ENCODE measurements around the gene MYL12A.
A peak's percentile ranks its signal among the peaks of the same experiment; 100 is the strongest.
"Not testable (repeated sequence)": the region's sequence is repeated elsewhere in the genome, so short reads cannot be mapped to it uniquely, and the experiment has no call there.

The MYL12A gene

GRCh38 chr18:3255611-3256165 is 8.1 kb downstream of the MYL12A start:
- no peak for DNase-seq (ENCODE audit: low read depth in 2 of 2)

DNA sequence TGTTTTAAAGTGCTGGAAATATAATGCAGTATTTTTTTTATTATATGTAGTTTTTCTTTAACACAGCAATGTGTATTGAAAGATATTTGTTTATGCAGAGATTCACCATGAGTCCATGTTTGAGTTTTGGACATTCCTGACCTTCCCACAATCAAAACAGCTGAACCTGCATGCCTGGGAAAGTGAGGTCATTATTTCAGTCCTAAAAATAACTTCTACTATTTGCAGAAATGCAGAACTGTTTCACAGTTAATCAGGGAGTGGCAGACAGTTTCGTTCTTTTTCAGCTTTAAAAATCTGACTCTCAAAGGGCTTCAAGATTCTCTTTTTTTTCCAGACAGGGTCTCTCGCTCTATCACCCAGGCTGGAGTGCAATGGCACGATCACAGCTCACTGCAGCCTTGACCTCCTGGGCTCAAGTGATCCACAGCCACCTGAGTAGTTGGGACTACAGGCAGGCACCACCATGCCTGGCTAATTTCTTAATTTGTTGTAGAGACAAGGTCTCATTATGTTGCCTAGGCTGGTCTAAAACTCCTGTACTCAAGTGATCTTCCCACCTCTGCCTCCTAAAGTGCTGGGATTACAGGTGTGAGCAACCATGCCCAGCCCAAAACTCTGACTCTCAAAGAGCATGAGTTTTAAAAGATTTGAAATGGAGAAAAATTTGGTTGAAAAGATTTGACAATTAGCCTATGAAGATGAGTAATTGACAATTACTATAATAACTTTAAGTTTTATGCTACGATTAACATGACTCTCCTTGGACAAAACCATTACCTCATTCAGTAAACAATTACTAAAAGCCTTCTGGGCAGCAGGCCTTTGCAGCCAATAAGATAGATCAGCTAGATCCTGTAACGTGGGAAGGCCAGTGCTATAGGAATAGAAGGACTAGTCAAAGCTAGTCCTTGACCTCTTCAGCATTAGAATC is 9.4 kb downstream of the MYL12A start:
- no peak for DNase-seq (ENCODE audit: low read depth in 2 of 2)

- DNase-seq (ENCODE audit: low read depth in 2 of 2): no peak
Measured at GRCh38 chr18:3257627-3258120, 10.1 kb downstream of the MYL12A start.

- no peak for DNase-seq (ENCODE audit: low read depth in 2 of 2)
Measured at GRCh38 chr18:3260995-3261372, 13.4 kb downstream of the MYL12A start.

GRCh38 chr18:3261373-3262233 is 14.0 kb downstream of the MYL12A start, which contains the start of gene MYL12B:
Gene MYL12B (plus strand): TSS chr18:3262133. CDS start chr18:3272899, 10,766 bp downstream.
- peak in 1 of 2 experiments; percentile 51 for DNase-seq (ENCODE audit: low read depth in 2 of 2)

DNA sequence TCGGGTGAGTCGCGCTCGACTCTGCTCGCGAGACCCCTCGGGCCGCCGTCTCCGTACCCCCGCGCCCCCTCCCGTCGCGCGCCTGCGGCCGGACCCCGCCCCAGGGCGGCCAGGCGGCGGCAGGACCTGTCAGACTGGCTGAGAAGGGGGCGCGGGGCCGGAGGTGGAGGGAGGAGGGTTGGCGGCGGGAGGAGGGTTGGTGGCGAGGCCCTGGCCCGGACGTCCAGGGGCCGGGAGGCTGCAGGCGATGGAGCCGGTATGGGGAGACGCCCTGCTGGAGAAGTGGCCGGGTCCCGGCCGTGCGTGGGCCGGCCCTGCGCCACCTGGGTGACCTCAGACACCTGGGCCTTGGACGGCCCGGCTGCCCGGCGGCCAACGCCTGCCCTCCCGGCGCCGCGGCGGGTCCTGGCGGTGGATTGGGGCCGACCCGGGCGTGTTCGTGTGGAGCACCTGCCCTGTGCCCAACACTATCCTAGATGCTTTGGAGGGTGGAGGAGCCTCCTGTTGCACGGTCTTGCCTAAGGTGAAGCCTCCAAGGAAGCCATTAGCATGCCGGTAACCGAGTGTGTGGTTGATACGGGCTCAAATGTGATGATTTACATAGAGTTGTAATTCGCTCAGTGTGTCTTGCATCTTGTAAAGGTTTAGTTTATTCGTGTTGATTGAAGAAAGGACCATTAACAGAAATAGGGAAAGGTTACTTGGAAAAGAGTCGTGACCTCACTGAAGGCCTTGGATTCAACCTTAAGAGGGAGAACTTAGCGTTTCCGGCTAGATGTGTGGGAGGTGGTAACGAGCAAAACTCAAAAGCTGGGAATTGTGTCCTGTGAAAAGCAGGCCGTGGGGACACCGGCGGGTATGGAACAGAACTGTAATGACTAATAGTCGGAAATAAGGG is 14.9 kb downstream of the MYL12A start:
- no peak for DNase-seq (ENCODE audit: low read depth in 2 of 2)

DNA sequence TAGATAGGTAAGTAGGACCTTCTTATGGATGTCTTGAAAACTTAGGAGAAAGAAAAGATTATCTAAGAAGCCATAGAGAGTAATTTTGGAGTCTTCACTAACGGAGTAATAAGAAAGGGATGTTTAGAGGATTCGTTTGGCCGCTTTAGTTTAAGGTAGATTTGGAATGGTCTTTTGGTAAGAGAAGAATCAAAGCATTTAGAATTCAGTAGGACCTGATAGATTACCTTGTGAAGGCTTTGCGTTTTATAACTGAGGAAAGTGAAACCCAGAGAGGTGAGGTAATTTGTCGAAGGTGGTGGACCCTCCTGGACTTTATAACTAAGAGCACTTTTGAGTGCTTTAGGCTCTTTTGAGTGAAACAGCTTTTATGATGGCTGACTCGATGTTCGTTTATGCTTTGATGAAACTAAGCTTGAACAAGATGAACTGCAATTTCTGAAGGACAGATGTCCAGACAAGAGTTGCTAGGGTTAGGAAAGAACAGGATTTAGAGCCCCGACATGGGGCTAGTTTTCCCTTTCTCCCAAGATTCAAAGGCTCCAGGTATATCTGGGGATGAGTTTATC is 15.6 kb downstream of the MYL12A start:
- DNase-seq (ENCODE audit: low read depth in 2 of 2): no peak

DNA sequence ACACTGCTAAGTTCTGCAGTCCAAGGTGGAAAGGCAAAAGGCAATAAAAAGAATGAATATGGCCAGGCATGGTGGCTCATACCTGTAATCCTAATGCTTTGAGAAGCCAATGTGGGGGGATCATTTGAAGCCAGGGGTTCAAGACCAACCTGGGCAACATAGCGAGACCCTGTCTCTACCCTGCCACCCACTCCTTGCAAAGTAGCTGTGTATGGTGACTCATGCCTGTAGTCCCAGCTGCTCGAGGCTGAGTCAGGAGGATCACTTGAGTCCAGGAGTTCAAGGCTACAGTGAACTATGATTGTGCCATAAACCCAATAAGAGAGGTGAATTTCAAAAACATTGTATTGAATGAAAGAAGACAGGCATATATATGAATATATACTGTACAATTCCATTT is 16.8 kb downstream of the MYL12A start:
- DNase-seq (ENCODE audit: low read depth in 2 of 2): no peak

- DNase-seq (ENCODE audit: low read depth in 2 of 2): no peak
Measured at GRCh38 chr18:3265564-3266033, 18.0 kb downstream of the MYL12A start.

GRCh38 chr18:3266062-3266608 is 18.5 kb downstream of the MYL12A start:
- no peak for DNase-seq (ENCODE audit: low read depth in 2 of 2)

GRCh38 chr18:3268306-3268705 is 20.7 kb downstream of the MYL12A start:
- DNase-seq (ENCODE audit: low read depth in 2 of 2): no peak

- DNase-seq (ENCODE audit: low read depth in 2 of 2): no peak
Measured at GRCh38 chr18:3269241-3269913, 21.8 kb downstream of the MYL12A start.

DNA sequence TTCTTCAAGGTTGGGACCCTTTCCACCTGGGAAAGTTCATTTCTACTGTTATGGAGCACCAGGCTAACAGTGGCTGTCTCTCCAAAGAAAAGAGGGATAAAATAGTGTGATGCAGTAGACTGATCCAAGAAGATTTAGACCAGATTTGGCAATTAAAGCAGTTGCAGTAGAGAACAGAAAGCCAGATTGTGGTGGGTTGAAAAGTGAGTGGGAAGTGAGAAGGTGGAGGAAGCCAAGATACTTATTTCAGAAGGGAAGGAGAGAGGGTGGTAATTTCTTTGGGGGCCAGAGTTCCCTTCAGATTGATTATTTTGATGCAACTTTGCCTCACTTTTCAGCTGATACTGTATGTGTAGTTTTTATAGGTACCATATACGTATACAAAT is 22.3 kb downstream of the MYL12A start:
- DNase-seq (ENCODE audit: low read depth in 2 of 2): no peak

- DNase-seq (ENCODE audit: low read depth in 2 of 2): no peak
Measured at GRCh38 chr18:3273042-3273441, 25.4 kb downstream of the MYL12A start.

- not testable (repeated sequence) for DNase-seq (ENCODE audit: low read depth in 2 of 2)
Measured at GRCh38 chr18:3277643-3278213, 30.1 kb downstream of the MYL12A start.

- DNase-seq (ENCODE audit: low read depth in 2 of 2): no peak
Measured at GRCh38 chr18:3279201-3280185, 31.9 kb downstream of the MYL12A start.

DNA sequence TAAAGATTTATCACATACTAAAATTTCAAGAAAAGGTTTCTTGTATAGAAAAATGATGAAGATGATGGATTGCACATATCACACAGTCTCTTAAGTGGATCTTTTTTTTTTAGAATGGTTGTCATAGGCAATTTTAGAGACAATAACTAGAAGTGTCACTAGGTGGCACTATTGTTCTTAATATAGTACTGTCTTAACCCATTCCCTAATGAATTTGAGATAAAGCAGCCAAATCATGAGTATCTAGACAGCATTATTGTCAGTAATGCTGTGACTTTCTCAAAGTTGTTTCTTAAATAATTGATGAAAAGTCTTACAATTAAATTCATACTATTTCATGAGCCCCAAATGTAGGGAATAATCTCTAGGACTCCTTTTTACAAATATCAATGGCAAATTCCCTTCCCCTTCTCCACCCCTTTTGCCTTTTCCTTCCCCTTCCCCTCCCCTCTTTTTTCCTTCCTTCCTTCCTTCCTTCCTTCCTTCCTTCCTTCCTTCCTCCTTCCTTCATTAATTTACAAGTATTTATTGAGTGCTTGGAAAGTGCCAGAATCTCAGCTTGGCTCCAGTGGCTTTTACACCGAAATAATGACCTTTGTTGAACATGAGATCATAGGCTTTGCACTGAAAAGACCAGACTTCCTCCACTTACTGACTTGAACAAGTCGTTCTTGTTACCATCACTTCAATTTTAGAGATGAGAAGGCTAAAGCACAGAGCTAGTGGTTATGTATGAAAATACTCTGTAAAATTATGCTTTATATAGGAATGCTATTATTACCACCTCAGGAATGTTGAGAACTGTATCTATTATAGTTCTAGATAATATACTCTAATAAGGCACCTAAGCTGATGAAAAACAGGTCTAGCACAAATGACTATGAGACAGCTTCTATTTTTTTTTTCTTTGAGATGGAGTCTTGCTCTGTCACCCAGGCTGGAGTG is 34.1 kb downstream of the MYL12A start:
- DNase-seq (ENCODE audit: low read depth in 2 of 2): peak; percentile 50 to 64
